ENCODE measurements around the gene MRPL24. TPM values are rescaled to one million over a fixed set of nuclear protein-coding genes. Genes with fewer than 3 reads are reported as not detected.

The MRPL24 gene
- 58.1 TPM for polyA plus RNA-seq
- long read RNA-seq, donor 1, transcript MRPL24-202 (6 exons, 883 nt), result minor isoform, 8 of 20 reads
- long read RNA-seq, donor 1, transcript MRPL24-201 (6 exons, 883 nt), result major isoform, 11 of 20 reads
- long read RNA-seq, donor 1, partial matches to known transcripts, result 0 of 20 reads
- long read RNA-seq, donor 1, other reads (novel, unspliced or antisense), result 0 of 20 reads
- long read RNA-seq, donor 2, transcript MRPL24-202 (6 exons, 883 nt), result major isoform, 21 of 48 reads
- long read RNA-seq, donor 2, transcript MRPL24-201 (6 exons, 883 nt), result minor isoform, 18 of 48 reads
- long read RNA-seq, donor 2, partial matches to known transcripts, result 6 of 48 reads
- long read RNA-seq, donor 2, other reads (novel, unspliced or antisense), result 0 of 48 reads
- long read RNA-seq, donor 3, result 0 reads
- long read RNA-seq, donor 4, partial matches to known transcripts, result 0 of 4 reads
- long read RNA-seq, donor 4, other reads (novel, unspliced or antisense), result 0 of 4 reads
- long read RNA-seq, donor 5, transcript MRPL24-202 (6 exons, 883 nt), result minor isoform, 9 of 19 reads
- long read RNA-seq, donor 5, transcript MRPL24-201 (6 exons, 883 nt), result major isoform, 10 of 19 reads
- long read RNA-seq, donor 5, partial matches to known transcripts, result 0 of 19 reads
- long read RNA-seq, donor 5, other reads (novel, unspliced or antisense), result 0 of 19 reads
- long read RNA-seq, donor 6, transcript MRPL24-202 (6 exons, 883 nt), result major isoform, 16 of 27 reads
- long read RNA-seq, donor 6, transcript MRPL24-206 (3 exons, 560 nt), result minor isoform, 5 of 27 reads
- long read RNA-seq, donor 6, transcript MRPL24-201 (6 exons, 883 nt), result minor isoform, 6 of 27 reads
- long read RNA-seq, donor 6, partial matches to known transcripts, result 0 of 27 reads
- long read RNA-seq, donor 6, other reads (novel, unspliced or antisense), result 0 of 27 reads
- long read RNA-seq, donor 7, transcript MRPL24-201 (6 exons, 883 nt), result major isoform, 11 of 22 reads
- long read RNA-seq, donor 7, transcript MRPL24-202 (6 exons, 883 nt), result minor isoform, 9 of 22 reads
- long read RNA-seq, donor 7, partial matches to known transcripts, result 0 of 22 reads
- long read RNA-seq, donor 7, other reads (novel, unspliced or antisense), result 0 of 22 reads
- long read RNA-seq, donor 8, transcript MRPL24-202 (6 exons, 883 nt), result major isoform, 29 of 56 reads
- long read RNA-seq, donor 8, transcript MRPL24-201 (6 exons, 883 nt), result minor isoform, 21 of 56 reads
- long read RNA-seq, donor 8, transcript MRPL24-206 (3 exons, 560 nt), result minor isoform, 6 of 56 reads
- long read RNA-seq, donor 8, partial matches to known transcripts, result 0 of 56 reads
- long read RNA-seq, donor 8, other reads (novel, unspliced or antisense), result 0 of 56 reads
- long read RNA-seq, donor 9, transcript MRPL24-201 (6 exons, 883 nt), result minor isoform, 14 of 40 reads
- long read RNA-seq, donor 9, transcript MRPL24-202 (6 exons, 883 nt), result major isoform, 22 of 40 reads
- long read RNA-seq, donor 9, partial matches to known transcripts, result 0 of 40 reads
- long read RNA-seq, donor 9, other reads (novel, unspliced or antisense), result 0 of 40 reads
- long read RNA-seq, donor 10, transcript MRPL24-201 (6 exons, 883 nt), result minor isoform, 12 of 43 reads
- long read RNA-seq, donor 10, transcript MRPL24-202 (6 exons, 883 nt), result major isoform, 22 of 43 reads
- long read RNA-seq, donor 10, partial matches to known transcripts, result 5 of 43 reads
- long read RNA-seq, donor 10, other reads (novel, unspliced or antisense), result 0 of 43 reads
- long read RNA-seq, donor 11, transcript MRPL24-202 (6 exons, 883 nt), result major isoform, 17 of 26 reads
- long read RNA-seq, donor 11, transcript MRPL24-201 (6 exons, 883 nt), result minor isoform, 7 of 26 reads
- long read RNA-seq, donor 11, partial matches to known transcripts, result 0 of 26 reads
- long read RNA-seq, donor 11, other reads (novel, unspliced or antisense), result 0 of 26 reads

GRCh38 chr1:156740741-156741480, at the start of gene MRPL24:
TSS of gene MRPL24 (minus strand) at chr1:156741088. CDS start at chr1:156738704, 2,384 bp downstream.
- Histone ChIP-seq H3K27me3 (ENCODE audit: control insufficient read depth, insufficient read depth, low read length) (no peaks in the 10 kb centered on the region), H3K36me3 (ENCODE audit: control insufficient read depth, insufficient read depth, low read length) (peaks cover 58% of the 10 kb centered on the region), H3K9me3 (ENCODE audit: control insufficient read depth, low read depth, low read length) (no peaks in the 10 kb centered on the region), H3K4me3 (ENCODE audit: low read length) (peak within 1 kb of the TSS; percentile 67), H3K4me1 (ENCODE audit: control insufficient read depth, insufficient read depth, low read length) (peaks cover 16% of the 10 kb centered on the region), H3K27ac (ENCODE audit: low read length) (peak within 1 kb of the TSS; percentile 81)
- DNase-seq, result peak; percentile 99 to 100
- 0% methylated on average over 1 of the region's 38 CpGs for WGBS (ENCODE audit: insufficient coverage, low lambda C conversion rate)

GRCh38 chr1:156789621-156790318, 48.9 kb upstream of the MRPL24 start:
- Histone ChIP-seq H3K27me3 (ENCODE audit: control insufficient read depth, insufficient read depth, low read length) (no peaks in the 10 kb centered on the region), H3K9me3 (ENCODE audit: control insufficient read depth, low read depth, low read length) (no peaks in the 10 kb centered on the region), H3K27ac (ENCODE audit: low read length) (no peak overlapping the region), H3K36me3 (ENCODE audit: control insufficient read depth, insufficient read depth, low read length) (peaks cover 65% of the 10 kb centered on the region), H3K4me1 (ENCODE audit: control insufficient read depth, insufficient read depth, low read length) (no peaks in the 10 kb centered on the region), H3K4me3 (ENCODE audit: low read length) (no peak overlapping the region)
- 100% methylated on average over 1 of the region's 4 CpGs for WGBS (ENCODE audit: insufficient coverage, low lambda C conversion rate)
- DNase-seq, result no peak

DNA sequence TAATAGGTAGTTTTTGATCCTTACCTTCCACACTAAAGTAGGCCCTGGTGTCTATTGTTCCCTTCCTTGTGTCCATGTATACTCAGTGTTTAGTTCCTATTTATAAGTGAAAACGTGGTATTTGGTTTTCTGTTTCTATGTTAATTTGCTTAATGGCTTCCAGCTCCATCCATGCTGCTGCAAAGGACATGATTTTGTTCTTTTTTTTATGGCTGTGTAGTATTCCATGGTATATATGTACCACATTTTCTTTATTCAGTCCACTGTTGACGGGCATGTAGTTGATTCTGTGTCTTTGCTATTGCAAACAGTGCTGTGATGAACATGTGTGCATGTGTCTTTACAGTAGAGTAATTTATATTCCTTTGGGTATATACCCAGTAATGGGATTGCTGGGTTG, 47.2 kb upstream of the MRPL24 start:
- 100% methylated on average over 1 of the region's 2 CpGs for WGBS (ENCODE audit: insufficient coverage, low lambda C conversion rate)
- Histone ChIP-seq H3K27me3 (ENCODE audit: control insufficient read depth, insufficient read depth, low read length) (no peaks in the 10 kb centered on the region), H3K36me3 (ENCODE audit: control insufficient read depth, insufficient read depth, low read length) (peaks cover 65% of the 10 kb centered on the region), H3K4me3 (ENCODE audit: low read length) (no peak overlapping the region), H3K9me3 (ENCODE audit: control insufficient read depth, low read depth, low read length) (no peaks in the 10 kb centered on the region), H3K27ac (ENCODE audit: low read length) (no peak overlapping the region), H3K4me1 (ENCODE audit: control insufficient read depth, insufficient read depth, low read length) (no peaks in the 10 kb centered on the region)
- no peak for DNase-seq

GRCh38 chr1:156786640-156787039, 45.8 kb upstream of the MRPL24 start:
- no peak for DNase-seq
- Histone ChIP-seq H3K9me3 (ENCODE audit: control insufficient read depth, low read depth, low read length) (no peaks in the 10 kb centered on the region), H3K27ac (ENCODE audit: low read length) (no peak overlapping the region), H3K4me1 (ENCODE audit: control insufficient read depth, insufficient read depth, low read length) (no peaks in the 10 kb centered on the region), H3K4me3 (ENCODE audit: low read length) (no peak overlapping the region), H3K36me3 (ENCODE audit: control insufficient read depth, insufficient read depth, low read length) (peaks cover 63% of the 10 kb centered on the region), H3K27me3 (ENCODE audit: control insufficient read depth, insufficient read depth, low read length) (no peaks in the 10 kb centered on the region)
- no CpG with 5 or more reads among the region's 10 CpGs for WGBS (ENCODE audit: insufficient coverage, low lambda C conversion rate)

GRCh38 chr1:156785458-156785857, 44.6 kb upstream of the MRPL24 start:
- DNase-seq, result no peak
- Histone ChIP-seq H3K36me3 (ENCODE audit: control insufficient read depth, insufficient read depth, low read length) (peaks cover 64% of the 10 kb centered on the region), H3K27me3 (ENCODE audit: control insufficient read depth, insufficient read depth, low read length) (no peaks in the 10 kb centered on the region), H3K4me3 (ENCODE audit: low read length) (no peak overlapping the region), H3K9me3 (ENCODE audit: control insufficient read depth, low read depth, low read length) (no peaks in the 10 kb centered on the region), H3K27ac (ENCODE audit: low read length) (no peak overlapping the region), H3K4me1 (ENCODE audit: control insufficient read depth, insufficient read depth, low read length) (no peaks in the 10 kb centered on the region)
- WGBS (ENCODE audit: insufficient coverage, low lambda C conversion rate), result no CpG with 5 or more reads among the region's 6 CpGs

DNA sequence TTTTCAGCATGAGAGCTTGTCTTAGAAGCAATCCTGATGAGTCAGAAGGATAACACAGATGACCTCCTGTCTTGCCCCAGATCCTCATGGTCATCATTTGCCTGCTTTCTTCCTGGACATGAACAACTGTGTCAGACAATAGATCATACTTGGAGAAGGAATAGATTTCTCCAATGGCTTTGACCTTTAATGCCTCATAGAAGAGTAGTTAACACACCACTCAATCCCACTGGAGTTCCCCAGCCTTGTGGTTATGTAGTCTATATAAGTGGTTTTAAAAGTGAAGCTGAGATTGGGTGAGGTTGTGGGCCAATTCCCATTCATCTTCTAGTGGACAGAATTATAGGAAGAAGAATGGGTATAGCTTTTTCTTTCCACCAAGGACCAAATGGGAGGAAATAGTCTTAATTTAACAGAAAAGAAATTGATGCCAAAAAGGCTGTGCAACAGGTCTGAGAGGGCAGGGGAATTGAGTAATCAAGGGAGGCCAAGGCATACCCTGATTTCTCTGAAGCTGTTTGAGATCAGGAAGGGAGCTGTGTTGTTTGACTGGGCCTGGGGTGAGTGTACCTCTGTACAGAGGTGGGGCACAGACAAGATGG, 40.8 kb upstream of the MRPL24 start:
- H3K9me3 ChIP-seq (ENCODE audit: control insufficient read depth, low read depth, low read length), result no peaks in the 10 kb centered on the region
- H3K27me3 ChIP-seq (ENCODE audit: control insufficient read depth, insufficient read depth, low read length), result no peaks in the 10 kb centered on the region
- no peak for DNase-seq
- H3K36me3 ChIP-seq (ENCODE audit: control insufficient read depth, insufficient read depth, low read length), result peaks cover 56% of the 10 kb centered on the region
- no peaks in the 10 kb centered on the region for H3K4me1 ChIP-seq (ENCODE audit: control insufficient read depth, insufficient read depth, low read length)
- no peak overlapping the region for H3K4me3 ChIP-seq (ENCODE audit: low read length)
- no peak overlapping the region for H3K27ac ChIP-seq (ENCODE audit: low read length)

GRCh38 chr1:156777573-156777972, 36.7 kb upstream of the MRPL24 start:
- no peak overlapping the region for H3K27ac ChIP-seq (ENCODE audit: low read length)
- no peak for DNase-seq
- no peaks in the 10 kb centered on the region for H3K27me3 ChIP-seq (ENCODE audit: control insufficient read depth, insufficient read depth, low read length)
- H3K4me3 ChIP-seq (ENCODE audit: low read length), result no peak overlapping the region
- peaks cover 10% of the 10 kb centered on the region for H3K4me1 ChIP-seq (ENCODE audit: control insufficient read depth, insufficient read depth, low read length)
- 40% methylated on average over 1 of the region's 1 CpG for WGBS (ENCODE audit: insufficient coverage, low lambda C conversion rate)
- H3K36me3 ChIP-seq (ENCODE audit: control insufficient read depth, insufficient read depth, low read length), result peaks cover 28% of the 10 kb centered on the region
- H3K9me3 ChIP-seq (ENCODE audit: control insufficient read depth, low read depth, low read length), result no peaks in the 10 kb centered on the region

DNA sequence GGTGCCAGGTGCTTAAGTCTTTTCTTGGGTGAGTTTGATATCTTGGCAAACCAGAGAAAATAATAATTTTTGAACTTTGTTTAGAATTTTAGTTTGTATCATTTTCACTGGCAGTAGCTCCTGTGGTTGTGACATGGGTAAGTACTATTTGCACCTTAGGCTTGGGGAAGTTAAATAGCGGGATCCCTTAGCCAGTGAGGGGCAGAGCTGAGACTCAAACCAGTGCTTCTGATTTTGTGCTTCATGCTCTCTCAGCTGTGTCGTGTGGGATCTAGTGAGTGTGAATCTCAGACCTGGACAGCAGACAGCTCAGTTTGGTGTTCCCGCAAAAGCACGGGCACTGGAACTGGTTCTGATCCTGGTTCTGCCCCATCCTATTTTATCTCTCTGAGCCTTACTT, 36.1 kb upstream of the MRPL24 start:
- Histone ChIP-seq H3K36me3 (ENCODE audit: control insufficient read depth, insufficient read depth, low read length) (peaks cover 25% of the 10 kb centered on the region), H3K4me3 (ENCODE audit: low read length) (no peak overlapping the region), H3K27me3 (ENCODE audit: control insufficient read depth, insufficient read depth, low read length) (no peaks in the 10 kb centered on the region), H3K9me3 (ENCODE audit: control insufficient read depth, low read depth, low read length) (no peaks in the 10 kb centered on the region), H3K4me1 (ENCODE audit: control insufficient read depth, insufficient read depth, low read length) (peaks cover 10% of the 10 kb centered on the region), H3K27ac (ENCODE audit: low read length) (no peak overlapping the region)
- WGBS (ENCODE audit: insufficient coverage, low lambda C conversion rate), result no CpG with 5 or more reads among the region's 4 CpGs
- no peak for DNase-seq

All from large intestine (tissue), 12 donors.